Stimulated activated naive CD8-positive, alpha-beta T cell treated with anti-CD3 and anti-CD28 coated beads, Interleukin-15, amount 100 ng/mL, for 72 hours (primary cell): Measurements from ENCODE around the gene GRIA3.
"Not testable (repeated sequence)": the region's sequence is repeated elsewhere in the genome, so short reads cannot be mapped to it uniquely, and the experiment has no call there.

ENCODE experiments used
- ATAC-seq: fragments of 150-1000 bp; cut with Tn5 transposase; 2 replicates; pipeline ENCODE4 v1.10.0; 2021; ENCODE audit warnings: mild to moderate bottlenecking, moderate library complexity
- DNase-seq, 2 donors: peaks; one replicate each; pipeline ENCODE4 v3.0.0; 2021 to 2022
- H3K27ac Mint-ChIP-seq, 2 donors: one replicate each; pipeline ENCODE4 v1.8.0; 2022; ENCODE audit warnings: mild to moderate bottlenecking in 2 of 2, mixed read lengths in 2 of 2, moderate library complexity in 2 of 2
- H3K27me3 Mint-ChIP-seq: one replicate; pipeline ENCODE4 v1.8.0; 2022; ENCODE audit warnings: mixed read lengths
- H3K4me1 Mint-ChIP-seq: one replicate; pipeline ENCODE4 v1.8.0; 2022; ENCODE audit warnings: mild to moderate bottlenecking, mixed read lengths
- H3K4me3 Mint-ChIP-seq, 2 donors: one replicate each; pipeline ENCODE4 v1.8.0; 2022; ENCODE audit warnings: mild to moderate bottlenecking in 2 of 2, mixed read lengths in 2 of 2, moderate library complexity in 1 of 2
- H3K9me3 Mint-ChIP-seq, 2 donors: one replicate each; pipeline ENCODE4 v1.8.0; 2022; ENCODE audit warnings: mixed read lengths in 2 of 2

GRIA3 gene

GRCh38 chrX:123339221-123339905 lies 155.3 kb downstream of the GRIA3 start:
- H3K4me1 Mint-ChIP-seq, result no peaks in the 10 kb centered on the region

GRCh38 chrX:123340696-123341095 lies 156.6 kb downstream of the GRIA3 start:
- Mint-ChIP-seq H3K9me3 (no peaks in the 10 kb centered on the region), H3K27ac (no peak overlapping the region), H3K4me3 (no peak overlapping the region), H3K4me1 (no peaks in the 10 kb centered on the region), H3K27me3 (no peaks in the 10 kb centered on the region)
- no peak for ATAC-seq
- no peak for DNase-seq

More at GRCh38 chrX:123339221-123339905, 155.3 kb downstream of the GRIA3 start:
- Mint-ChIP-seq H3K27me3 (no peaks in the 10 kb centered on the region), H3K9me3 (no peaks in the 10 kb centered on the region), H3K4me3 (no peak overlapping the region), H3K27ac (no peak overlapping the region)
- no peak for ATAC-seq
- DNase-seq, result no peak

GRCh38 chrX:123348468-123348867 lies 164.4 kb downstream of the GRIA3 start:
- Mint-ChIP-seq H3K4me3 (no peak overlapping the region), H3K27ac (no peak overlapping the region), H3K27me3 (no peaks in the 10 kb centered on the region)

GRCh38 chrX:123350226-123350625 lies 166.1 kb downstream of the GRIA3 start:
- Mint-ChIP-seq H3K4me3 (no peak overlapping the region), H3K9me3 (no peaks in the 10 kb centered on the region), H3K4me1 (no peaks in the 10 kb centered on the region), H3K27me3 (no peaks in the 10 kb centered on the region), H3K27ac (no peak overlapping the region)
- no peak for DNase-seq
- ATAC-seq, result no peak

More at GRCh38 chrX:123348468-123348867, 164.4 kb downstream of the GRIA3 start:
- Mint-ChIP-seq H3K4me1 (no peaks in the 10 kb centered on the region), H3K9me3 (no peaks in the 10 kb centered on the region)
- DNase-seq (no peak), ATAC-seq (no peak)

- Mint-ChIP-seq H3K9me3 (no peaks in the 10 kb centered on the region), H3K4me3 (no peak overlapping the region), H3K27ac (no peak overlapping the region), H3K27me3 (no peaks in the 10 kb centered on the region), H3K4me1 (no peaks in the 10 kb centered on the region)
- ATAC-seq, result no peak
- DNase-seq, result no peak
These were observed 173.9 kb downstream of the GRIA3 start for GRCh38 chrX:123357941-123358340.

GRCh38 chrX:123358457-123358856 lies 174.4 kb downstream of the GRIA3 start:
- Mint-ChIP-seq H3K4me1 (no peaks in the 10 kb centered on the region), H3K4me3 (no peak overlapping the region), H3K27ac (no peak overlapping the region), H3K27me3 (no peaks in the 10 kb centered on the region), H3K9me3 (no peaks in the 10 kb centered on the region)
- DNase-seq, result no peak
- ATAC-seq, result no peak

GRCh38 chrX:123361371-123361770 lies 177.3 kb downstream of the GRIA3 start:
- H3K27ac Mint-ChIP-seq, result no peak overlapping the region
- no peak for DNase-seq
- H3K4me1 Mint-ChIP-seq, result no peaks in the 10 kb centered on the region
- H3K4me3 Mint-ChIP-seq, result no peak overlapping the region
- H3K27me3 Mint-ChIP-seq, result no peaks in the 10 kb centered on the region
- ATAC-seq, result no peak
- H3K9me3 Mint-ChIP-seq, result no peaks in the 10 kb centered on the region

GRCh38 chrX:123386196-123386595 lies 202.1 kb downstream of the GRIA3 start:
- peaks cover 4 to 21% of the 10 kb centered on the region in 2 donors for H3K9me3 Mint-ChIP-seq
- not testable (repeated sequence) for H3K27ac Mint-ChIP-seq, H3K27me3 Mint-ChIP-seq, DNase-seq, ATAC-seq, H3K4me3 Mint-ChIP-seq, H3K4me1 Mint-ChIP-seq

- Mint-ChIP-seq H3K4me3 (no peak overlapping the region), H3K9me3 (peaks cover 4 to 21% of the 10 kb centered on the region in 2 donors), H3K27me3 (no peaks in the 10 kb centered on the region), H3K4me1 (no peaks in the 10 kb centered on the region), H3K27ac (no peak overlapping the region)
- no peak for ATAC-seq
- no peak for DNase-seq
These were observed 208.8 kb downstream of the GRIA3 start for GRCh38 chrX:123392921-123393320.

- Mint-ChIP-seq H3K9me3 (no peaks in the 10 kb centered on the region), H3K4me1 (no peaks in the 10 kb centered on the region), H3K4me3 (no peak overlapping the region), H3K27ac (no peak overlapping the region), H3K27me3 (no peaks in the 10 kb centered on the region)
- ATAC-seq, result no peak
- DNase-seq, result no peak
These were observed 215.6 kb downstream of the GRIA3 start for GRCh38 chrX:123399709-123400108.

GRCh38 chrX:123405231-123405630 lies 221.2 kb downstream of the GRIA3 start:
- no peak overlapping the region for H3K4me3 Mint-ChIP-seq
- no peaks in the 10 kb centered on the region for H3K9me3 Mint-ChIP-seq
- H3K27me3 Mint-ChIP-seq, result no peaks in the 10 kb centered on the region

GRCh38 chrX:123408821-123409737 lies 225.0 kb downstream of the GRIA3 start:
- no peak for DNase-seq
- Mint-ChIP-seq H3K4me3 (no peak overlapping the region), H3K4me1 (no peaks in the 10 kb centered on the region), H3K27ac (no peak overlapping the region), H3K27me3 (no peaks in the 10 kb centered on the region), H3K9me3 (no peaks in the 10 kb centered on the region)
- no peak for ATAC-seq

More at GRCh38 chrX:123405231-123405630, 221.2 kb downstream of the GRIA3 start:
- no peaks in the 10 kb centered on the region for H3K4me1 Mint-ChIP-seq
- no peak overlapping the region for H3K27ac Mint-ChIP-seq
- no peak for DNase-seq
- no peak for ATAC-seq

- ATAC-seq (no peak), DNase-seq (no peak)
- Mint-ChIP-seq H3K4me3 (no peak overlapping the region), H3K27me3 (no peaks in the 10 kb centered on the region), H3K4me1 (no peaks in the 10 kb centered on the region), H3K27ac (no peak overlapping the region), H3K9me3 (no peaks in the 10 kb centered on the region)
These were observed 238.8 kb downstream of the GRIA3 start for GRCh38 chrX:123422875-123423274.

GRCh38 chrX:123424546-123424945 lies 240.5 kb downstream of the GRIA3 start:
- Mint-ChIP-seq H3K9me3 (no peaks in the 10 kb centered on the region), H3K27ac (no peak overlapping the region), H3K4me3 (no peak overlapping the region), H3K4me1 (no peaks in the 10 kb centered on the region), H3K27me3 (no peaks in the 10 kb centered on the region)
- DNase-seq, result no peak
- ATAC-seq, result peak; percentile 46

GRCh38 chrX:123425471-123425870 lies 241.4 kb downstream of the GRIA3 start:
- DNase-seq, result no peak
- Mint-ChIP-seq H3K27ac (no peak overlapping the region), H3K4me1 (no peaks in the 10 kb centered on the region)

GRCh38 chrX:123425904-123426303 lies 241.8 kb downstream of the GRIA3 start:
- no peak overlapping the region for H3K4me3 Mint-ChIP-seq
- ATAC-seq (no peak), DNase-seq (no peak)
- no peaks in the 10 kb centered on the region for H3K4me1 Mint-ChIP-seq
- no peak overlapping the region for H3K27ac Mint-ChIP-seq
- H3K27me3 Mint-ChIP-seq, result no peaks in the 10 kb centered on the region
- H3K9me3 Mint-ChIP-seq, result no peaks in the 10 kb centered on the region

More at GRCh38 chrX:123425471-123425870, 241.4 kb downstream of the GRIA3 start:
- Mint-ChIP-seq H3K27me3 (no peaks in the 10 kb centered on the region), H3K9me3 (no peaks in the 10 kb centered on the region), H3K4me3 (no peak overlapping the region)
- ATAC-seq, result no peak
